MCF 10A (cell line): Measurements from ENCODE around the gene TEDC2. TPM values are rescaled to one million over a fixed set of nuclear protein-coding genes. Genes with fewer than 3 reads are reported as not detected.
A peak's percentile ranks its signal among the peaks of the same experiment; 100 is the strongest.

Experiments
- BruUV-seq: library from RNA; stranded (reverse); fragments of 400-500 nt; replicated peaks from 2 replicates; lab custom pipeline; 2021; lab: Mats Ljungman, UMichigan
- CTCF ChIA-PET: fragments of 300-600 bp; sonication (Branson Sonifier 250); formaldehyde crosslinking; extraction: SDS; loops from one replicate; lab custom pipeline; 2021; ENCODE audit warnings: antibody characterized with exemption, inconsistent platforms; lab: Yijun Ruan, JAX
- POLR2A ChIA-PET: fragments of 300-600, 350-650 bp; sonication (Branson Sonifier 250); formaldehyde crosslinking; extraction: SDS; loops from one replicate; lab custom pipeline; 2020; ENCODE audit warnings: antibody characterized with exemption, inconsistent platforms; lab: Yijun Ruan, JAX
- DNase-seq: peaks from one replicate; pipeline ENCODE4 v3.0.0-alpha.2; 2018; ENCODE audit not compliant: unreplicated experiment
- H3K27ac Mint-ChIP-seq: one replicate; pipeline ENCODE4 v1.8.0; 2022; ENCODE audit warnings: mild to moderate bottlenecking, low read depth, mixed read lengths; ENCODE audit not compliant: unreplicated experiment
- H3K27me3 Mint-ChIP-seq: one replicate; pipeline ENCODE4 v1.8.0; 2022; ENCODE audit warnings: mixed read lengths; ENCODE audit not compliant: insufficient read depth, unreplicated experiment
- H3K36me3 Mint-ChIP-seq: one replicate; pipeline ENCODE4 v1.8.0; 2022; ENCODE audit warnings: mild to moderate bottlenecking, moderate library complexity, mixed read lengths; ENCODE audit not compliant: insufficient read depth, unreplicated experiment
- H3K4me1 Mint-ChIP-seq: one replicate; pipeline ENCODE4 v1.8.0; 2022; ENCODE audit warnings: mixed read lengths; ENCODE audit not compliant: insufficient read depth, unreplicated experiment
- H3K4me3 Mint-ChIP-seq: one replicate; pipeline ENCODE4 v1.8.0; 2022; ENCODE audit warnings: mild to moderate bottlenecking, moderate library complexity, mixed read lengths; ENCODE audit not compliant: unreplicated experiment
- H3K9me3 Mint-ChIP-seq: one replicate; pipeline ENCODE4 v1.8.0; 2022; ENCODE audit warnings: mixed read lengths; ENCODE audit not compliant: unreplicated experiment
- CTCF ChIP-seq: fragments of 200-600 bp; IDR thresholded peaks from one replicate; pipeline ENCODE4 v1.8.0; 2022; ENCODE audit warnings: antibody characterized with exemption, mild to moderate bottlenecking; ENCODE audit not compliant: unreplicated experiment
- intact Hi-C: fragments of 100-400 bp; cut with micrococcal nuclease; formaldehyde crosslinking; loops from 2 replicates; pipeline ENCODE4 v1.14.1; 2022
- total RNA-seq: library from RNA; stranded (reverse); gene quantifications from 2 replicates; pipeline ENCODE4 v1.2.3, GENCODE V29; 2022

TEDC2 gene
- total RNA-seq, 1 experiment from 2014 or later: 6.9 TPM

GRCh38 chr16:2464333-2464732 is 4.4 kb downstream of the TEDC2 start:
- CTCF ChIA-PET: no interaction called here
- intact Hi-C loops: no loop called here
- no peak for DNase-seq
- POLR2A ChIA-PET: interaction anchor here (1.1 kb wide), 1 partner anchor 10 kb away, joined by 4 read pairs; the partner anchor contains the start of gene TBC1D24
- Mint-ChIP-seq H3K27ac (no peak overlapping the region), H3K4me1 (peaks cover 5% of the 10 kb centered on the region), H3K4me3 (no peak overlapping the region), H3K27me3 (no peaks in the 10 kb centered on the region), H3K9me3 (no peaks in the 10 kb centered on the region), H3K36me3 (no peaks in the 10 kb centered on the region)
- TF ChIP-seq CTCF: no peak
- no TSS peak for BruUV-seq

- no peak for TF ChIP-seq CTCF
- H3K4me3 Mint-ChIP-seq: no peak overlapping the region
- H3K27me3 Mint-ChIP-seq: no peaks in the 10 kb centered on the region
- intact Hi-C loops: no loop called here
- no peak overlapping the region for H3K27ac Mint-ChIP-seq
- H3K9me3 Mint-ChIP-seq: no peaks in the 10 kb centered on the region
- H3K4me1 Mint-ChIP-seq: no peaks in the 10 kb centered on the region
- no peak for DNase-seq
- POLR2A ChIA-PET: no interaction called here
- no peaks in the 10 kb centered on the region for H3K36me3 Mint-ChIP-seq
- BruUV-seq: no TSS peak
- CTCF ChIA-PET: interaction anchor here (0.5 to 0.9 kb wide), 2 partner anchors 16 to 63 kb away, joined by 3 to 4 read pairs; no protein-coding TSS in a partner anchor
Observed at GRCh38 chr16:2465653-2466415, 5.9 kb downstream of the TEDC2 start.

- H3K27ac Mint-ChIP-seq: no peak overlapping the region
Observed at GRCh38 chr16:2466667-2467527, 7.0 kb downstream of the TEDC2 start.

More at GRCh38 chr16:2466667-2467527, 7.0 kb downstream of the TEDC2 start:
- intact Hi-C loops: no loop called here
- BruUV-seq: no TSS peak
- POLR2A ChIA-PET: interaction anchor here (0.6 kb wide), 1 partner anchor 62 kb away, joined by 3 read pairs; no protein-coding TSS in a partner anchor
- H3K9me3 Mint-ChIP-seq: no peaks in the 10 kb centered on the region
- H3K4me3 Mint-ChIP-seq: peak overlapping the region; percentile 68
- TF ChIP-seq CTCF: no peak
- no peak for DNase-seq
- H3K36me3 Mint-ChIP-seq: no peaks in the 10 kb centered on the region
- CTCF ChIA-PET: interaction anchor here (0.7 kb wide), 2 partner anchors 10 to 125 kb away, joined by 3 to 4 read pairs; no protein-coding TSS in a partner anchor
- no peaks in the 10 kb centered on the region for H3K27me3 Mint-ChIP-seq
- H3K4me1 Mint-ChIP-seq: no peaks in the 10 kb centered on the region
